NCI-H82 treated with DMSO at 0.1 percent for 48 hours (cell line): Measurements from ENCODE around the gene PLSCR4.
"Not testable (repeated sequence)": the region's sequence is repeated elsewhere in the genome, so short reads cannot be mapped to it uniquely, and the experiment has no call there.

ENCODE experiments used
- DNase-seq: peaks from one replicate; lab custom pipeline; 2025; ENCODE audit not compliant: unreplicated experiment; lab: John Stamatoyannopoulos, UW

The PLSCR4 gene

GRCh38 chr3:146247911-146248310, 3.0 kb downstream of the PLSCR4 start:
- DNase-seq: no peak

GRCh38 chr3:146246526-146246925, 4.4 kb downstream of the PLSCR4 start:
- DNase-seq: no peak

DNA sequence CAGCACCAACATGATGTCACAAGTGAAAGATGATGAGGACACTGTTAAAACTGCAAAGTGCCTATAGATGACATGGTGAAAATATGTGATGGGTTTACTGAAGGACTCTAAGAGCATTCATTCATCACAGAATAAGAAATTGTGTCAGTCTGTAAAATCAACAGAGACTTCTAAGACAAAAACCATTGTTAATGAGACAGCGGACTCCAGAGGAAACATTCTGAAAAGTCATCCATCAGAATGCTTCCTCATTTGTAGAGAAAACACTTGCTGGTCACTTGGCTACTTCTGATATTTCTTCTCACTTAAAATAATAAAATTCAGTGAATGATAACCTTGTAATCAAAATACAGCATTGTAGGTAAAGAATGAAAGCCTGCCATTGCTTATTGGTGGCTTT, 7.3 kb downstream of the PLSCR4 start:
- no peak for DNase-seq

DNA sequence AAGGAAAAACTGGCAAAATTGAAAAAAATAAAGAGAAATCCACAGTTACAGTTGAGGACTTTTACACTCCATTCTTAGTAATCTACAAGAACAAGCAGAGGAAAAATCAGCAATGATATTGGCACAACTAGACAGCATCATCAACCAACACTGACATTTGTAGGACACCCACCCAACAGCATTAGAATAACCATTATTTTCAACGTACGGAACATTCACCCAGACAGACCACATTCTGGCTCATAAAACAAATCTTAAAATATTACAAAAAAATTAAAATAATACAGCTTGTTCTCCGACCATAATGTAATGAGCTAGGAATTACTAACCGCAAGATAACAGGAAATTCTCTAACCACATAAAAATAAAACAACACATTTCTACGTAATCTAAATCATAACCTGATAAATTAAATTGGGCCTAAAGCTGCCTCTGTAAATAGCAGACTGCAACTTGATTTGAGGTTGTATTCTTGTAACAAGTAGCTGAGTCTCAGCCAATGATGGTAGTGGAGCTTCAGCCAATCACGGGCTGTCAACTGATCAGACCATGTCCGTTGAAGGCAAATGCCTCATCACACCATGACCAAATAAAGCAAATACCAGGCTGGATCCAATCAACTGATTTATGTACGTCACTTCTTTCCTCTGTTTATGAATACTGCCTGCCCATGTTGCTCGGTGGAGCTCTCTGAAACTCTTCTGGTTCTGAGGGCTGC, 9.2 kb downstream of the PLSCR4 start:
- DNase-seq: no peak

- no peak for DNase-seq
Observed at GRCh38 chr3:146233487-146233886, 17.4 kb downstream of the PLSCR4 start.

DNA sequence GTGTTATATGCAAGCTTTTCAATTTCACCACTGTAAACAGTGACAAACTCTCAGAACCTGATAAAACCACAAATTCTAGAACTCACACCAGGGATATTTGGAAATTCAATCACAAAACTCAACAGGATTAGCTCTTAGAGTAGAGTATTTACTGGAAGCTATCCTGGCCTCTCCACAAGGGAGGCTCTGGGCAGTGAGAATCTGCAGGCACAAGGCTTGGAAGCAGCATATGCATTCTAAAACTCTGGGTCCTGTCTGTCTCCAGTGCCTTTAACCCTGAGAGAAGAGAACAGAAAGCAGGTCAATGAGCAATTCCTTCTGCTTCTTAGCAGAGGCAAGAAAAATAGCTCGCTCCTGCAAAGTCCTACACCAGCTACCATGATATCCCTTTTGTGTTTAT, 23.4 kb downstream of the PLSCR4 start:
- DNase-seq: no peak

DNA sequence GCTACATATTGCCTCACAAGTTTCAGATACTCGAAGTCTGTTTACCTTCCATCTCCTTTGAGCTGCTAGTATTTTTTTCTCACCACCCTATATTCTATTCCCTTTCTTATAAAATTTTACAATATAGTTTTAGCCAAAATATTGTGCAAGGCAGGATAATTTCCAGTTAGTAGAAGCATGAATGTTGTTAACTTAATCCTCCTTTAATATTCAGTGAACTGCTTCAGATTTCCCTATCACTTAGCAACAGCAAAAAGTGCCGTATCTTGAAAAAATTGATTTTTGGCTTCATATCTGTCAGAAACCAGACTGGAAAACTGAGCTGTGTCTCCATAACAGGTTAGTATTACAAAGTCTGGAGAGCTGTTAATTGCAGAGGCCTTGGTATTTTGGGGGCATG, 24.0 kb downstream of the PLSCR4 start:
- DNase-seq: no peak

- not testable (repeated sequence) for DNase-seq
Observed at GRCh38 chr3:146225458-146225857, 25.4 kb downstream of the PLSCR4 start.

DNA sequence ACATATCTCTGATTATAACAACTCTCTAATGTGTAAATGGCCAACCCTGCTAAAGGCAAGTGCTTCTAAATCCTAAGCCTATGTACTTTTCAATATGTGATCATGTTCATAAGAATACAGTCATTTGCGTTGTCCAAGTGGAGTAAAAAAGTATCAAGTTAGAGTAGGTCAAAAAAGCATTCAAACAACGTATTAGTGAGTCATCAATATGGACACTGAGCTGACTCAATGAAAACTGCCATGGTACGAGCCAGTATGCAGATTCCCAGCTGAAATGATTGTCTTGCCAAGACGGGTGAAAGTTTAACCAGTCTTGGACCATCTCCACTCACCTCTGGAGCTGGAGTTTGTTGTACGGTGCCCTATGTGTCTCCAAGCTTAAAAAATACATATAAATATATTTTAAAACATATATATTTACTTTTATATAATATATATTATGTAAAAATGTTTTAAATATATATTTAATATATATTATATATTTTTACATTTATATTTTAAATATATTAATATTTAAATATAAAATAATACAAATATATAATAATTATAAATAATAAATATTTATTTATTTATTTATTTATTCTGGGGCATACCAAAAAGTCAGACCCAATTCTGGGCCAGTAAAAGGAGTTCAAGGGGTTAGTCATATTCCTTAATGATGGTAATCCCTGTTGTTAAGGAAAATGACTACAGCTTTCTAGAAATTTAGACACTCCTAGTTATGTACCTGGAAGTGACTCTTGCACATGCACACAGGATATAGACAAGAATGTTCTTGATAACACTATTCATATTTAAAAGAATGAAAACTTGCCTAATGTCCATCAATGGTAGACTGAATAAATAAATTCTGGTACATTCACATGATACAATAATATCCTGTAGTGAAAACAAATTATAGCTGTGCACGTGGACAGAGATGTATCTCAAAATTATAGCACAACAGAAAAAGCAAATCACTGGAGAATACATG, 27.2 kb downstream of the PLSCR4 start:
- DNase-seq: no peak

DNA sequence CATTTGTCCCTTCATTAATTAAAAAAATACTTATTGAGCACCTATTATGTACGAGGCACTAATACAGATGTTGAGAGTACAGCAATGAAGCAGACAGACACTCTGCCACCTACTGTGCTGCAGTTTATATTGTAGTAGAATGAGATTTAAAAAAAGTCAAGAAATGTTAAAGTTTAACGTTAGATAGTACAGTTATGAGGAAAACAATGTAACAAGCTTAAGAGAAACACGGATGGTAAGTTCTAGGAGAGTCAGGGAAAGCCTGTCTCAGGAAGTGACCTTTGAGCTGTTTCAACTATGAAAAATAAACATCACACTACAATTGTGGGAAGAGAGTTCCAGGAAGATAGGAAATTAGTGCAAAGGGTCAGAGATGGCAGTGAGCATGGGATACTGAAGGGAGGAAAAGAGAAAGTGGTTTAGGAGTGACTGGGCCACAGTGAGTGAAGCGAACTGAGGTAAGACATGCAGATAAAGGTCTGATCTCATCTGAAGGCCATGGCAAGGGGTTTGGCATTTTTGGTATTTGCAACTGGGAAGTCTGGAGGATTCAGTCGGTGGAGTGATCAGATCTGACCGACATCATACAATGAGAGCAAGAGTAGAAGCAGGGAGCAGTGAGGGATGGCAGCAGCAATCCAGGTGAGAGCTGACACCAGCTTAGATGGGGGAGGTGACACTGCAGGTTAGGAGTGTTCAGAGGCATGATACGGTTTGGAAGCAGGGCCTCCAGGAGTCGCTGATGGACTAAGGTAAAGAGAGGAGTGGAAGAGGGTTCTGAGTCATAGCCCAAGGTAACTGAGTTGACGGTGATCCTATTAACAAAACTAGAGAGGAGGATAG, 28.5 kb downstream of the PLSCR4 start:
- DNase-seq: no peak

DNA sequence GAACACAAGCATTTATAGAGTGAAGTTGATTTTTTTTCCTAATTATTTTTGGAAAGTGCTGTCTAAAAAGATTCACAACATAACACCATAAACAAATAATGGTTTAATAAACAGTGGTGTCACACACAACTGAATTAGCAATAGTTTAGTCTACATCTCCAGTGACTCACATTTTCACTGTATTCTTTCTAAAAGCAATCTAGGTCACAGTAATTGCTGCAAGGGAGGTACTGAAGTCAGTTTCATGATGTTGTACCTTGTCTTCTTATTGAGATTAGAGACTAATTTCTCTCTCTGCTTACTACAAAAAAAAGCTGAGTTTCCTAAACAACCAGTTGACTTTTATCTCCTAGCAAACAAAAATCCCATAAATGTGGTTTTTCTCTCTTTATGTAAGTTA, 29.6 kb downstream of the PLSCR4 start:
- DNase-seq: no peak

DNA sequence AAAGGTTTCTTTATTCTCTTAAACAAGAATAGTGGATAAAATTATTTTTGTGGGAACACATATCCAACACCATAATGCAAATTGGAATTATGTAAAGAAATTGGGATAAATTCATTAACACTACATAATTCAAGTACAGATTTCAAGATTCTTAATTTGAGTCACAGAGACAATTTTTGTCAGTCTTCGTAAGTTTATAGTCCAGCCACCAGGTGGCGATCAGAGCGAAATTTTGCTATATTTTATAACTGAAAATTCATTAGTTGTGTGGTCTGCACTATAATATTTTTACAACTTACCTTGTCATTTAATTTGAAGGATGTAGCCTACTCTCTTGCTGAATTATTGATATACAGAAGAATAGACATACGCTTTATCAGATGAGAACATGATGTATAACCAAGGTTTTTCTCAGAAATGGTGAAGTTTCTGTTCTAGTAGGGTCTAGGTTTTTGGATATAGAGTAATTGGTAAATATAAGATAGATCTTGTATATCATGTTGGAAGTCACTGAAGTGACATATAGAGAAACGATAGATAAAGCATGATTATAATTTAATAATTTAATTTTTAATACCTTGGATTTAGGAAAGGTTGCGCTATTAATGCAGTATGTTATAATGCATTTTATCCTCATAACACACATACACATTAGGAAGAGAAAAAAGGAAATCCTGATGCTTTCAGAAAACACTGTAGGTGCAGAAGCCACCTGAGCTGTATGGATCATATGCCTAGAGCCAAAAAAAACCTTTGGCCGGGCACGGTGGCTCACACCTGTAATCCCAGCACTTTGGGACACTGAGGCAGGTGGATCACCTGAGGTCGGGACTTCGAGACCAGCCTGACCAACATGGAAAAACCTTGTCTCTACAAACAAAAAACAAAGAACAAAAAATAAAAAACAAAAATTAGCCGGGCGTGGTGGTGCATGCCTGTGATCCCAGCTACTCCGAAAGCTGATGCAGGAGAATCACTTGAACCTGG, 31.7 kb downstream of the PLSCR4 start:
- DNase-seq: peak; percentile 4

DNA sequence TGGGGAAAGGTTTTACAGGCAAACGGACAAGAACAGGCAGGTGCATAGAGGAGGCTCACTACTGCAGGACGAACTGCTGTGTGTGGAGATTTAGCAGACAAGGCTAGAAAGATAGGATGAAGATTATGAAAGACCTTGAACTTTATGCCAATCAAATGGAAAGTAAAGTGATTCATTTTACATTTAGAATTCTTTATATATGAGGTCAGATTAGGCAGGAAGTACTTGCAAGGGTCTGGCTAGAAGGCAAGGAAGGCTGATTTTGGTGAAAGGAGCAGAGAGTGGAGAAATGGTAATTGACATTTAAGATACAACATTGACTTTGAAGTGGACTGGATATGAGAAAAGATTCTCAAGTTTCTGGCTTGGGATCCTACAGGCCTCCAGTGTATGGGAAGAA, 33.6 kb downstream of the PLSCR4 start:
- no peak for DNase-seq

DNA sequence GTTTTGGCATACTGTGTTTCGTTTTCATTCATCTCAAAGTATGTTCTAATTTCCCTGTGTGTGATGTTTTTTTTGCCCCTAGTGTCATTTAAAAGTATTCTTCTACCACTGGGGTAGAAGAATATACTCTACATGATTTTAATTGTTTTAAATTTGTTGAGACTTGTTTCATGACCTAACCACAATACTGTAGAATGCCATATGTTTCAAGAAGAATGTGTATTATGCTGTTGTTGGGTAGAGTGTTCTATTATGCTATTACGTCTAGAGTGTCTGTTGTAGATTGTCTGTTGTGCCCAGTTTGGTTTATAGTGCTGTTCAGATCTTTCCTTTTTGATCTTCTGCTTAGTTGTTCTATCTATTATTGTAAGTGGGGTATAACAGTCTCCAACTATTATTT, 36.4 kb downstream of the PLSCR4 start:
- DNase-seq: no peak

- no peak for DNase-seq
Observed at GRCh38 chr3:146209371-146209770, 41.5 kb downstream of the PLSCR4 start.

DNA sequence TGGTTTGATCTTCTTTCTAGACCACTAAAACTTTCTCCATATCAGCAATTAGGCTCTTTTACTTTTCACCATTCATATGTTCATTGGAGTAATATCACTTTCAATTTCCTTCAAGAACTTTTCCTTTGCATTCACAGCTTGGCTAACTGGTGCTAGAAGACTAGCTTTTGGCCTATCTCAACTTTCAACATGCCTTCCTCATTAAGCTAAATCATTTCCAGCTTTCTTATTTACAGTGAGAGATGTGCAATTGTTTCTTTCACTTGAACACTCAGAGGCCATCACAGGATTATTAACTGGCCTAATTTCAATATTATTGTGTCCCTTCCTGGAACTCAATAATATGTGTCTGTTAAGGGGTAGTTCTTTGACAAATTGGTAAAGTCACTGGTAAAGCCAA, 47.1 kb downstream of the PLSCR4 start:
- no peak for DNase-seq

DNA sequence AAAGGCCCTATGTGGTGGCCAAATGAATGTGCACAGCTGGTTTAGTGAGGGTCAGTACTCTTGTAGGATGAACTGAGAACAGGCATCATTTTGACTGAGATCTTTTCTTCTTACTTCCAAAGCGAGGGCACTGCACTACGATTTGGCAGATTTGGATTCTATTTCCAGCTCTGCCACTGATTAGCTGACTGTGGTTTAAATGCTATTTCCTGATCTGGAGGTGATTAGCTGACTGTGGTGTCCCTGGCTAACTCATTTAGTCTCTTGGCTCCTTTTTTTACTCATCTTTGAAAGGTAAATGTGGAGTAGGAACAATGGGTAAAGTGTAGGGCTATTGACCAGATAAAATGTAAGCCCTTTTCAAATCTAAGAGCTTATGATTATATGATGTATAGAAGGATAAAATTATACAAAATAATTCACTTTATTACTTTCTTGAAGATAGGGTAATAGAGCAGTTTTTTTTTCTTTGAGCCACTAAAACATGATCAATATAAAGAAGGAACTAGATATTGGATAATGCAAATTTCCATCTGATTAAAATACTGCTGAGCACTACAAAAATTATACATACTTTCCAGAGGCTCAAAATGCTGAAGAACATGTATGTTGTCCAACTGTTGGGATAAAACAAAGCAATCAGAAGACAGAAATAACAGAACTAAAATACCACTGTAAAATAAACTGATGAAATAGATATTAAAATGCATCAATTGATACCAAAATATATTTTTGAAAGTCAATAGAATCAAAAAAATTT, 50.3 kb downstream of the PLSCR4 start:
- no peak for DNase-seq

DNA sequence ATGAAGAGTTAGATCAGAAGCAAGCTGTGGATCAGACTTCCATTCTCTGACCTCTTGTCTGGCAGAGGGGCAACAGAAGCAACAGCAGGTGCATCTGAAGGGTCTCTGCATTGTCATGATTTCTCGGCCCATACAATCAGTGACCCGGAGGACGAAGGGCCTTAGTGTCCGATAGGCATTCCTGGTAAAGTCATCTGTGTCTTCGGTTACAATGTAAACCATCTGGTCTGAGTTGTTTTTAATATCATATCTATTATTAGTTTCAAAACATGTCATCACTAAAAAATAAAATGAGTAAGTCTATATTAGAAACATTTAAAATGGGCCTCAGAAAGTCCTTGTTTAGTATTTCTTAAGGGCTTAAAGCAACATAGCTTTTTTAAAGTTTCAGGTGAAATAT, 51.1 kb downstream of the PLSCR4 start:
- DNase-seq: no peak

DNA sequence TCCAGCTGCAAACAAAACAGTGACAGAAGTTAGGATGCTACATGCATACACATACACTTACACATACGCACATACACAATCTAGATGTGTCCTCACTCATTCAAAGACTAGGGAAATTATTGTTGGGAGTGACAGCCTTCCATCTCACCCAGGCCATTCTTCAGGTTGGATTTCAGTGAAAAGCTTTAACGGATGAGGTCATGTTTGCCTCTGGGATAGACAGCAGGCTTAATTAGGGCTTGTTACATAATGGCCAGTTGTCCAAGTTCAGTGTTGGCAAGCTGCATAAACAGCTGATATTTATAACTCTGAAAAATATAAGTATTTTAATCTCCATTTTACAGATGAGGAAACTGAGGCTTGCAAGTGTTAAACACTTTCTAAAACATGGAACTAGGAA, 54.1 kb downstream of the PLSCR4 start:
- DNase-seq: no peak
